ENCODE measurements around the gene MKX.

The MKX gene

DNA sequence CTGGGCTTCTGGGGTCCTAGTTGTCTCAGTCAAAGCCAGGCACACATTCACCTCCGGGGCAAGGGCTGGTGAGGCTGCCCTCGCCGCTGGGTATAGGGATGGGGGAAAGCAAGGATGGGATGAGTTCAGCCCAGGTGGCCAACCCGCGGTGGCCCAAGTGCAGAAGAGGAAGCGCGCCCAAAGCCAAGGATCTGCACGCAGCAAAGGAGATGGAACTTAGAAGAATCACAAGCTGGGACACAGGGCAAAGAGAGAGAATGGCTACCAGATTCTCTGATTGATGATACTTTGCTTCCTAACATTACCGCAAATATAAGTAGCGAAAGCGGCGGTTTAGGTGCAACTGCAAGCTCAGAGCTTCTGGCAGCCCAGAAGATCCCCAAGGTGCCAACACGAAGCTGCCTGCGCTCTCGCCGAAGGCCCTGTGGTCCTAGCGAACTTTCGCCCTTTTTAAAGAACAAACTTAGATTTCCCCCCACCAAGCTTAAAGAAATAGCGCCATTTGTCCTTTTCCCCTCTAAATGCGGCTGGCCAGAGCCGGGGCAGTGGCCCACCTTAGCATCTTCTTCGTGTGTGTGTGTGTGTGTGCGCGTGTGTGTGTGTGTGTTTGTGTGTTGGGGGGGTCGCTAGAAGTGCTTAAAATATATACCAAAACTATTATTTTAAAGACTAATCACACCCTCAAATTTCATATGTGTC, 927 bp upstream of the MKX start:
- no peak for FAIRE-seq

DNA sequence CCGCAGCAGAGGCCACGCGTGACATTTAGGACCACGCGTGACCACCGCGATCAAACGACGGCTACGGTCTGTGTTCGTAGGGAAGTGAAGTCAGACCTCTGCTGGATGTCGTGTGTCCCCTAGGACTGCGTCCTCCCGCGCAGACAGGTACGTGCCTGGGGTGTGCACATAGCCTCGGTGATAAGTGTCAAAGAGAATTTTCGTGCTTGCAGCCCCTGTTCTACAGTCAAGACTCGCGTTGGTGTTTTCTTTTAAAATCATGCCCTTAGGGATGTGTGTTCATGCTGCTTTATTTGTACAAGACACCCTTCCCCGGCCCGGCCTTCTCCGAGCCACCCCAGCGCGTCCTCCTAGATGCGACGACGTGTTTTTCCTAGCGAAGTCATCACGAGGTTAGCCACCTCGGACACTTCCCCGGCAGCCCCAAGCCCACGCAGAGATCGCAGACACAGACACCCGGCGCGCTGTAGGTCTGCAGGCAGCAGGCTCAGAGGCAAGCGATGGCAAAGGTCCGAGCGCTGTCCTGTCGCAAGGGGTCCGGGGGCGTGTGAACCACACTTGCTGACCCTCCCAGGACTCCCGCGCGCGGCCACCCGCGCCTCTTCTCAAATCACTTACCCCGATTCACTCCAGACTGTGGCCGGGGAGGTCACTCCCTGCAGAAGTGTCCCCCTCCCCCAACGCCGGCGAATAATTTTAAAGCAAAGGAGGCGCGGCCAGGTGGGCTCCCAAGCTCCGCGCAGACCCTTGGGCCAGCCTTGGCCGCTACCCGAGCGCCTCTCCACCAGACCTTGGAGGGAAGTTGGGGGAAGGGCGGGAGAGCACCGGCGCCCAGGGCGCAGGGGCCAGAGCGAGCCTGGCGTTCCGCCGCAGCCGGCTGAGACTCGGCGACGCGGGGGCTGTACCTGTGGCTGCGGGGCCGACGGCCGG, 552 bp downstream of the MKX start:
- no peak; the same call in 1 of the 2 replicates for TF ChIP-seq POLR2A (IDR thresholded peaks at IDR 0.05; ENCODE audit: low read depth, low read length)
- FAIRE-seq (no peak), DNase-seq (ENCODE audit: insufficient read length, low spot score) (peak; percentile 8)

More for the DNA sequence above, 927 bp upstream of the MKX start:
- no peak for DNase-seq (ENCODE audit: insufficient read length, low spot score)
- no peak for TF ChIP-seq POLR2A (IDR thresholded peaks at IDR 0.05; ENCODE audit: low read depth, low read length)

DNA sequence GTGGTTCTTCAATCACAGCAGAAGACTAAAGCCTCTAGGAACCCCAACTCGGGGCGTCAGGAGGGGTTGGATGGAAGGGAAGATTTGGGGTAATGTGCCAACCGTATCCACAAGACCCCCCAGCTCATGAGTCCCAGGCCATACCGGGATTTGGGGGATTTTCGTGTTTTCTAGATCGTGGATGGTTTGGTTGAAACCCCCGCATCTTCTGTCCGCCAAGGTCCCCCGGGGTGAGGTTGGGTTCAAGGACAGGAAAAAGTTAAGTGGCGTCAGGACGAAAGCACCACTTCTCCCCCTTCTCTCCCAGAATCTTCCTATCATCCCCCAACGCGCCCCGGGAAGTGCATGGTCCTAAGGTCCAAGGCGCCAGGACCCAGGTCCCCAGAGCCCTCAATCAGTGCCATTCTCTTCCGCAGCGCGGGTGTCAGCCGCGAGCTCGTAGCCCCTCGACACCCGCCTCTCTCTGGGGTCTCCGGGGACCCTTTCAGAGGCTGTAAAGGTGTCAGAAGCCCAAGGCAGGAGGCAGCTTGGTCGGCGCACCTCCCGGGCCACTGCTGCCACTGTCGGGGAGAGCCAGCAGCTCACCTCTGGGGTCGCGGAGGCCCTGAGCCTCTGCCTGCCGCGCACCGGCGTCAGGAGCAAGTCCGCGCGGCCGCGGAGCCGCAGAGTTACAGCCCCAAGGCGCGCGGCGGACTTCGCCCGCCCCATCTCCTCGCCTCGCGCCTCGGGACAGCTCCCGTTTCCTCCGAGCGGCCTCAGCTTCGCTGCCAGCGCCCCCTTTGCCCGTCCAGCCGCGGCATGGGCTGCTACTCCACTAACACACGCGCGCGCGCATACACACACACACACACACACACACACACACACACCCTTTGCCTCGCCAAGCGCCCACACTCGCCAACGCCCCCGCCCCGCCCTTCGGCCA, 1.5 kb downstream of the MKX start:
- FAIRE-seq = no peak
- TF ChIP-seq POLR2A (IDR thresholded peaks at IDR 0.05; ENCODE audit: low read depth, low read length) = no peak
- peak; percentile 34 for DNase-seq (ENCODE audit: insufficient read length, low spot score)

DNA sequence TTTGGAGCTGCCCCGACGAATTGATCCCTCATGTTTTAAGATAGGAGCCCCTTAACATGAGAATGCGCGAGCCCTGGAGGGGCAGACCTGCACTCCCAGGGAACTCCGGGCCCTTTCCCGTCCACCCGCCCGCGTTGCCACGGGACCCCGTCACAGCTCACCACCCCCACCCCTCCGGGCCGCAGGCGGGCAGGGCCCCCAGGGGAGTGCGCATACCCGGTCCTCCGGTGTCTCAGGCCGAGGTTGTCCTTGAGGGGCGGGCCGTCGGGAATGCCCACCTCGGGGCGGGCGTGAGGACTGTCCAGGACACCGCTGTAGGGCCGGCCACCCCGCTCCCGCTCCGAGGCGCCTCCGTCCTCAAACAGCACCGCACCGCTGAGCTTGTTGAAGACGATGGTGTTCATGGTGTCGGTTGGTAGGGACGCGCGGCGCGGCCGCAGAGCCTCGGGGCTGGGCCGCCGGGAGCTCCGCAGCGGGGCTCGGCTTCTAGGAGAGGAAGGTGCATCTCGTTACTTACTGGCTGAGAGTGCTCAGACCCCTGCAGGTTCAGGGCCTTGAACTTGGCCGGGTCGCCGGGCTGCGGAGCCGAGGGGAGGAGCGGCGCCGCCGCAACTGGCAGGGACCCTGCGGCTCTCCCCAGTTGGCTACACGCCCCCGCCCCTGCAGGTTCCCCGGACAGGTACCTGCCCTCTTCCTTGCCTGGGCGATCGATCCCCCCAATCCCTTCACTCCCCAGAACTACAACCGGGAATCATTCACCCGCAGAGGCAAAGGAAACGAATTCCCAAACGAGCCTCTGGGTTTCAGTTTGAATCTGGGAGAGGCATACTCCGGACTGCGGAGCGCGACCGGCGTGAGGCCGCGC, 2.4 kb downstream of the MKX start:
- peak; percentile 28 for DNase-seq (ENCODE audit: insufficient read length, low spot score)
- FAIRE-seq = no peak
- peak; percentile 16; the same call in 1 of the 2 replicates for TF ChIP-seq POLR2A (IDR thresholded peaks at IDR 0.05; ENCODE audit: low read depth, low read length)

DNA sequence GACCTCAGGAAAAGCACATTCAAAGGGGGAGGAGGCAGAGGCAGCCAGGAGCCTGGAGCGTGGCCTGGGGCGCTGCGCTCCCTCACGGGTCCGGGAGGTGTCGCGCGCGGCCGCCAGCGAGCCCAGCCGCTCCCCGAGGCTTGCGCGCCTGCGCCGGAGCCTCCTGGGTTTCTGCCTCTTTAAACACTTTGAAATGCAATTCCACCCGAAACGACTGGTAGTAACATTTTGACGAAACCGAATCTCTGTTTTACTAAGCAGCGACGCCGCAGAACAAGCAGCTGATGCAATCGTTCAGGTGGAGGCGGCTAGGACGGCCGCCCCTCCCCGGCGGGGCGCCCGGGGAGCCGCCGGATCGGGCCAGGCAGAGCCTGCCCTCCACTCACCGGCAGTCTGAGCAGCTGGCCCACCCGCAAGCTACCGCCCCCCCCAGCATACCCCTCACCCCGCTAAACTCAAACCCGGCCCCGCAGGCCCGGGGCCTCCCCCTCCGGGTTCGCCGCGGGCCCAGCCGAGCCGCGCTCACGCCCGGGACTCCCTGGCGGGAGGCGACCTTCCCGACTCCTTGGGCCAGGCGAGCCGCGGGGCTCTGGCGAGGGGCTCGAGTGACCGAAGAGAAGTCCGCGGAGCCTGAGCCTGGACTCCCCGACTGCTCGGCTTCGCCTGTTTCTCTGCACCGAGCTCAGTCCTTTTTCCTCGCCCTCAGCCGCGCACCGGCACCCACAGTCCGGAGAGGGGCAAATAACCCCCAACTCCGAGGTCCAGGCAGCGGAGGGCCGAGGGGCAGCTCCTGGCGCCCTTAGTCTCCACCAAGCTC, 3.2 kb downstream of the MKX start:
- TF ChIP-seq POLR2A (IDR thresholded peaks at IDR 0.05; ENCODE audit: low read depth, low read length) = no peak
- peak; percentile 82 for DNase-seq (ENCODE audit: insufficient read length, low spot score)
- FAIRE-seq = peak; percentile 76

DNA sequence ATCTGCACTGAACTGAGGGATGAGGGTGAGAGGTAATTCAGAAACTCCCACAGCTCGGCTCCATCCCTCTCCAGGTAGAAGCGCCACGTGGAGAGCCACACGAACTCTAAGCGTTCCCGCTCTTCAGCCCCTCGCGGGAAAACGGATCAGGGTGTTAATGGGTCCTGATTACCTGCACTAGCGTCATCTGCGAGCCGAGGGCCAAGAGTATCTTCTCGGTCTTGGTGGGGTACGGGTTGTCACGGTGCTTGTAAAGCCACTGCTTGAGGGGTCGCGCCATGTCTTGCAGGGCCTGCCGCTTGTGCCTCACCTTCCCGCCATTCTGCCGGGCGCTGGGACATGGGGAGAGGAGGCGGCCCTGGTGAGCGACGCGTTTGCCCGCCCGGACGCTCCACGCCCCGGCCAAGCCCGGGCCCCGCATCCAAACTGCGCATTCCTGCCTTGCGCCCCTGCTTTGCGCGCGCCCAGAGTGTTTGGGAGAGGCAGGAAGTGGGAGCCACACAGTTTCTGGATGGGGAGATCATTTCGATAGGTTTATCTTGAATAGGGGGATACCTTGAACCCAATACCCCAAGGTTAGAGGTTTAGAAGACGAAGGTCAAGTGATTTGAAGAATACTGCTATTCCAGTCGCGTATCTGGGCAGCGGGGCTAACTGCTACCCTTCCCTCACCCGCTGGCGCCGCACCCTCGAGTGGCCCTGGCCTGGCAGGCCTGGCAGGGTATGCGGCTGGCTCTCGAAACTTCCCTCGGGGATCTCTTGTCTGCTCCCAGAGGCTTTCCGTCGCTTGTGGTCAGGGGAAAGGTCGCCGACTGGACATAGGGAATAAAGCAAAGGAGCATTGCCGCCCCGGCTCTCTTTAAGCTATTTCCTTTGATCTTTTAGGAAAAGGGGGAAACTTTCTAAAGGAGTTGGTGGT, 4.2 kb downstream of the MKX start:
- DNase-seq (ENCODE audit: insufficient read length, low spot score) (no peak), FAIRE-seq (no peak)

DNA sequence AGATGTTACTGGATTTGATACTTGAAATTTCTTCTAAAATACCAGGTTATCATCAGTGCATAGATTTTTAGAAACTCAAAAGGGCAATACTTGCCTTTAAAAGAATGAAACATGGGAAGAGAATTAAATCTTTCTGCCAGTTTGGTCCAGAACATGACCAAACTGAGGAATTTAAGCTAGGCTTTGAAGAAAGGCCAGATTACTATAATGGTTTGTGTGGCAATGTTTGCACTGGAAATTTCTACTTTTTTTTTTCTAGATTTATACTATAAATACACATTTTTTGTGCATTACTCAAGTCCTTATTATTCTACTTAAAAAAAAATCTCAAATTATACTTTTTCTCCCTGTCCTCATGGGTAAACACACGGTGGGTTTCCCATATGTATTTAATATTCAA, 9.2 kb downstream of the MKX start:
- FAIRE-seq (no peak), DNase-seq (ENCODE audit: insufficient read length, low spot score) (no peak)
- no peak for TF ChIP-seq POLR2A (IDR thresholded peaks at IDR 0.05; ENCODE audit: low read depth, low read length)

More for the DNA sequence above, 4.2 kb downstream of the MKX start:
- no peak for TF ChIP-seq POLR2A (IDR thresholded peaks at IDR 0.05; ENCODE audit: low read depth, low read length)

DNA sequence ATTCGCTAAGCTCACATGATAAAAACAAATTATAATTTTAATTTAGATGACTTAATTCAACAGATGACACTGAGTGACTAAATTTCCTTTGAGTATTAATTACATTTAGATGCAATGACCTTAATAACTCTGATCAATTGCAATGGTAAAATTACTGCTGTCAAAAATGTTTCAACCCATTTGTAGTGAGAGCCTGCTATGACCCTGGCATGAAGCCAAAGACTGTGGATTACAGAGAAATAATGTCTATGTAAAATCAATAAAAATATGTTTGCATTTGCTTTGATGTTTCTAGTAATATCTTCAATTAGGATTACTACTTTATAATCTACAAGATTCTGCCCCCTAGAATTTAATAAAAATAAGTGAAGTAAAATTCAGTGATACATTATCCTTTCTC, 15.6 kb downstream of the MKX start:
- no peak for FAIRE-seq

DNA sequence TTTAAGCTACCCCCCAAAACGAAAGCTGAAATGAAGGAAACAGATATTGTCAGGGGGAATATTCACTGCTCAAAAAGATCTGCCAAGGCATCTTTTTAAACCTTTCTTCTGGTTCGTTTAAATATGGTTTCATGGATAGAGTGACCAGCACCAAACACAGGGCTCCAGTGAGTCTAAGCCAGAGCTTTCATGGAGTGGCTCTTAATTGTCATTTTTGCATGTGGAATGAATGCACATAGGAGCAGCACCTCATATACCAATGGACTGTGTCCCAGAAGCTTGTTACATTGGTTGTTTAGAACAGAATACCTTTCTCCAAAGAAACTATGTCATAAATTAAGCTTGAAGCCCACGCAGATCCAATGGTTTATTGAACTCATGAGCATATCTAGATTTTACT, 17.3 kb downstream of the MKX start:
- DNase-seq (ENCODE audit: insufficient read length, low spot score) (no peak), FAIRE-seq (no peak)
- TF ChIP-seq POLR2A (IDR thresholded peaks at IDR 0.05; ENCODE audit: low read depth, low read length) = no peak

More for the DNA sequence above, 15.6 kb downstream of the MKX start:
- TF ChIP-seq POLR2A (IDR thresholded peaks at IDR 0.05; ENCODE audit: low read depth, low read length) = no peak
- DNase-seq (ENCODE audit: insufficient read length, low spot score) = no peak

DNA sequence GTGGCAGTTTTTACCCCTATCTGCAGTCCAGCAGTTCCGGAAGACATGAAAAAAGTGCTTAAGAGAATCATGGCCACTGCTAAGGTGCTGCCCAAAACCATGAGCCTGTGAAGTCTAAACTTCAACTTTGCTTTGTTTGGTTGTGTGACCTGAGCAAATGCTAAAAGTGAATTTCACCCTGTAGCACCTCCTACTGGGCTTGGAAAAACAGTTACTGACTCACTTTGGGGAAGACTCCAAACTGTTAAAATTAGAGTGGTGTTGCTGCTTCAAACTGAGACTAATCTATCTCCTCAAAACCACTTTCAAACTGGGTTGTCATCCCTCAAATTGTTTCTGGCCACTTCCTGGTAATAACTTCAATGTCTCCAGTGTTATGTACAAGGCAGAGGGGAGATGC, 21.3 kb downstream of the MKX start:
- DNase-seq (ENCODE audit: insufficient read length, low spot score) = no peak
- FAIRE-seq = peak; percentile 91
- no peak for TF ChIP-seq POLR2A (IDR thresholded peaks at IDR 0.05; ENCODE audit: low read depth, low read length)

DNA sequence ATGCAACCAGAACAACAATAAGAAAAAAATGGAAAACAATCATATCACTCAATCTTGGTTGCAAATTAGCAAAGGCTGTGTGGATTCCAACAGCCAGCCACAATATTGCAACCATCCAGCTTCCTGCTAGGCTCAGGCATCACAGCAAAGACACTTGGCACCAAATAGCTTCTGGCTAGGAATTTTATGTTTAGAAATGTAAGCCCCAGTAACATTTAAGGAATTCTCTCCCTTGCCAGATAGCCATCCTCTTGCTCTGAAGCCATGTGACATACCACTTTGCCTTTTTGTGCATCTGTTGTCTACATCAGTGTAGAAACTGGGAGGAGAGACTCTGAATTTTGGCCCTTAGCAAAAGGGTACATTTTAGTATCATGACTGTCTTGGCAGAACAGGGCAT, 22.2 kb downstream of the MKX start:
- DNase-seq (ENCODE audit: insufficient read length, low spot score) (no peak), FAIRE-seq (peak; percentile 38)
- no peak for TF ChIP-seq POLR2A (IDR thresholded peaks at IDR 0.05; ENCODE audit: low read depth, low read length)

Data from H54 (cell line).